Brain microvascular endothelial cell (primary cell): ENCODE data around the gene C1D.

Experiments
- DNase-seq: peaks from one replicate; pipeline ENCODE4 v3.0.0-alpha.2; 2020
- H3K27ac ChIP-seq: fragments of 250-450 bp; sonication (Bioruptor Pico); 2 replicates; pipeline ENCODE4 v1.5.1; 2020; ENCODE audit warnings: mild to moderate bottlenecking, moderate library complexity
- H3K27me3 ChIP-seq: fragments of 250-450 bp; sonication (Bioruptor Pico); replicated peaks from 2 replicates; pipeline ENCODE4 v1.5.1; 2020; ENCODE audit warnings: mild to moderate bottlenecking
- H3K36me3 ChIP-seq: fragments of 250-450 bp; sonication (Bioruptor Pico); replicated peaks from 2 replicates; pipeline ENCODE4 v1.5.1; 2020; ENCODE audit warnings: mild to moderate bottlenecking
- H3K4me3 ChIP-seq: 2 replicates; pipeline ENCODE4 v1.5.1; 2011; ENCODE audit warnings: low read depth, mild to moderate bottlenecking, control low read depth, low read length, moderate library complexity
- CTCF ChIP-seq: IDR thresholded peaks from 2 replicates; pipeline ENCODE4 v1.5.1; 2011; ENCODE audit warnings: low read depth, mild to moderate bottlenecking, moderate library complexity, low read length, control low read depth, inconsistent platforms; ENCODE audit errors: missing control alignments
- in situ Hi-C: cut with HindIII; loops from 2 replicates; pipeline ENCODE4 v1.10.0; 2017; ENCODE audit warnings: low sequenced_read_pairs, low pct_ligation_motif_present

Gene C1D, protein sequence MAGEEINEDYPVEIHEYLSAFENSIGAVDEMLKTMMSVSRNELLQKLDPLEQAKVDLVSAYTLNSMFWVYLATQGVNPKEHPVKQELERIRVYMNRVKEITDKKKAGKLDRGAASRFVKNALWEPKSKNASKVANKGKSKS

DNA sequence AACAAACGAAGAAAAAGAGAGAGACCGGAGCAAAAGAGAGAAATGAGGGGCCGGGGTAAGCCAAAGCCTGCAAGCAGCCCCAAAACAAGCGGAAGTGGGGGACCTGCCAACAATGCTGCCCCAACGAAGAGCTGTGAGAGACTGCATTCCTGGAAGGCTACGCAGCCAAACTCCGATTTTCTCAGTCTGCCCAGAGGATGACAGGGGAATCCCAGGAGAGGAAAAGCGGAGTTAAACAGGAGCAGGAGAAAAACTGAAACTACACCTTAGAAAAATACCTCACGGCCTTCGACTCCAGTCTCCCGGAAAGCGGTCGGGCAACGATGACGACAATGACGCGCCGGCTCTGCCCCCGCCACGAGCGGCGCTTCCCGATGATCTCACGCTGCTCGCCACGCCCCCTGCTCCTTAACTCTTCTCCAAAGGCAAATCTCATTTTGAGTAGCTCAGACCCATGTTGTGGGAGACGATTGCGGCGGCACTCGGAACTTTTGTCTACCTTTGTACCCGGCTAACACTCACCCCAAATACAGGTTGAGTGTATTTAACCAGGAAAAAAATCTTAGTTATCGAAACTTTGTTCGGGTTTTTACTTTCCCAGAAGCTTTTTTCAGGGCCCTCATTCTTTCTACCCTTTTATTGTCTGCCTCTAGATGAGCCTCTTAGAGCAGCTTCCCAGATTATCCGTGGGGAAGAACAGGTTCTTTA is at the start of gene C1D:
TSS of gene C1D (minus strand) at position 325 of the 708 bp plus-strand sequence. CDS start 15,694 bp downstream, outside the sequence.
- peak within 1 kb of the TSS; percentile 94 for H3K27ac ChIP-seq
- no peaks in the 10 kb centered on the region for H3K27me3 ChIP-seq
- in situ Hi-C loops: no loop called here
- peak within 1 kb of the TSS; percentile 99 for H3K4me3 ChIP-seq
- H3K36me3 ChIP-seq: no peaks in the 10 kb centered on the region
- peak; percentile 93 for DNase-seq
- TF ChIP-seq CTCF: no peak

DNA sequence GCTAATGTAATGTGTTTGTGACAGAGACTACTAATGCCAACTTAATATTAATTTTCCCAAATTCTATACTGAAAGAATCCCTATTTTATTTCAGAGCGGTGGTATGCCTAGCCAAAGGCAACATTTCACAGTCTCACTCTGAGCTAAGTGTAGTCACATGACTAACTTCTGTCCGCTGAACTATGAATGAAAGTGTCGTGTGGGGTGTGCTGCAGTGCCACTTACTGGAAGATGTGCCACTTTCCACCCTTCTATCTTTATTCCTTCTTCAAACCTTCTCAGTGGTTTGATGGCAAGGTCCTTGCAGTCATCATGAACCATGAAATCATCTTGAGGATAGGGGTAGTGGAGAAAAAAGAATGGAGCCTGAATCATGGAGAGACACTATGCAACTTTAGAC is 47.3 kb upstream of the C1D start:
- no peak for DNase-seq
- Histone ChIP-seq H3K4me3 (no peak overlapping the region), H3K27me3 (no peaks in the 10 kb centered on the region), H3K36me3 (no peaks in the 10 kb centered on the region), H3K27ac (no peak overlapping the region)
- in situ Hi-C loops: no loop called here
- no peak for TF ChIP-seq CTCF

DNA sequence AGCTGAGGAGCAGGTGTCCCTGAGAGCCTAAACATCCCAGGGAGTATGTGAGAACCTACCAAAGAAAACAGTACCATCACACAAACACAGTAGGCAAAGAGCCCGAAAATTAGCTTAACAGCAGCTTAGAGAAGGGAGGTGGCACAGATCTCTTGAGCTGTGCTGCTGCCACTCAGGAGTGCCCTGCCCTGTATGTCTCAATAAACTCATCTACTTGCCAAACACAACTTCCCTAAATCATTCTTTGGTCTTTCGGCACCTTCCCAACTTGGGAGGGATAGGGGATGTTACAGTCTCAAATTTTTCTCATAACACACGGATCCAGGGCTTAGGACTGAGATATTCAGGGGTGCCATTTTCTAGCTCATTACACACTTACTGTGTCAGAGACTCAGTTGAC is 45.3 kb upstream of the C1D start:
- no peak overlapping the region for H3K4me3 ChIP-seq
- in situ Hi-C loops: no loop called here
- H3K27me3 ChIP-seq: no peaks in the 10 kb centered on the region
- no peak for DNase-seq
- H3K27ac ChIP-seq: no peak overlapping the region
- H3K36me3 ChIP-seq: no peaks in the 10 kb centered on the region
- no peak for TF ChIP-seq CTCF

DNA sequence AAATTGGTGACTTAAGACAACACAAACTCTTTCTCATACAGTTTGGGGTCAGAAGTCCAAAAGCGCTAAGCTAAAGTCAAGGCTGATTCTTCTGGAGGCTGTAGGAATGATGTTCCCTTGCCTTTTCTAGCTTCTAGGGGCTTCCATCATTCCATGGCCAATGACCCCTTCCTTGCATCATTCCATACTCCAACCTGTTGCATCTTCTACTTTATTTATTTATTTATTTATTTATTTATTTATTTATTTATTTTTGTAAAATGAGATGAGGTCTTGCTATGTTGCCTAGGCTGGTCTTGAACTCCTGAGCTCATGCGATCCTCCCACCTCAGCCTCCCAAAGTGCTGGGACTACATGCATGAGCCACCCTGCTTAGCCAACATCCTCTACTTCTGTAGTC is 44.7 kb upstream of the C1D start:
- H3K27ac ChIP-seq: no peak overlapping the region
- in situ Hi-C loops: no loop called here
- no peak for TF ChIP-seq CTCF

GRCh38 chr2:68104111-68104835 is 41.5 kb upstream of the C1D start:
- TF ChIP-seq CTCF: no peak
- Histone ChIP-seq H3K27me3 (no peaks in the 10 kb centered on the region), H3K27ac (no peak overlapping the region), H3K36me3 (no peaks in the 10 kb centered on the region), H3K4me3 (no peak overlapping the region)
- in situ Hi-C loops: no loop called here
- no peak for DNase-seq

More for the DNA sequence above, 44.7 kb upstream of the C1D start:
- DNase-seq: no peak
- Histone ChIP-seq H3K36me3 (no peaks in the 10 kb centered on the region), H3K27me3 (no peaks in the 10 kb centered on the region), H3K4me3 (no peak overlapping the region)
